Liver (tissue), 3 donors: Measurements from ENCODE around the gene DNAAF1.

Experiments
- HNF4G ChIP-seq: IDR thresholded peaks from 2 replicates; pipeline ENCODE4 v1.6.1; 2016; ENCODE audit warnings: antibody characterized with exemption
- JUND ChIP-seq, 2 donors: IDR thresholded peaks; 2 replicates each; pipeline ENCODE4 v1.6.1; 2016; ENCODE audit warnings: antibody characterized with exemption in 2 of 2
- TF ChIP-seq, protein P1 (sequence below): IDR thresholded peaks from 2 replicates; pipeline ENCODE4 v1.6.1; 2016; ENCODE audit warnings: antibody characterized with exemption, mild to moderate bottlenecking
- TF ChIP-seq, protein P2 (sequence below): fragments of 150-350 bp; IDR thresholded peaks from 2 replicates; pipeline ENCODE4 v1.5.1; 2017; ENCODE audit warnings: improper control_type of control experiment, low read depth, low read length; ENCODE audit not compliant: missing input control
- TF ChIP-seq, protein P3 (sequence below): IDR thresholded peaks from 2 replicates; pipeline ENCODE4 v1.6.1; 2016; ENCODE audit warnings: antibody characterized with exemption
- TF ChIP-seq, protein P4 (sequence below): IDR thresholded peaks from 2 replicates; pipeline ENCODE4 v1.6.1; 2016; ENCODE audit warnings: antibody characterized with exemption
- donor health status: healthy.
- donor health status: healthy.

- TF ChIP-seq, protein P1, sequence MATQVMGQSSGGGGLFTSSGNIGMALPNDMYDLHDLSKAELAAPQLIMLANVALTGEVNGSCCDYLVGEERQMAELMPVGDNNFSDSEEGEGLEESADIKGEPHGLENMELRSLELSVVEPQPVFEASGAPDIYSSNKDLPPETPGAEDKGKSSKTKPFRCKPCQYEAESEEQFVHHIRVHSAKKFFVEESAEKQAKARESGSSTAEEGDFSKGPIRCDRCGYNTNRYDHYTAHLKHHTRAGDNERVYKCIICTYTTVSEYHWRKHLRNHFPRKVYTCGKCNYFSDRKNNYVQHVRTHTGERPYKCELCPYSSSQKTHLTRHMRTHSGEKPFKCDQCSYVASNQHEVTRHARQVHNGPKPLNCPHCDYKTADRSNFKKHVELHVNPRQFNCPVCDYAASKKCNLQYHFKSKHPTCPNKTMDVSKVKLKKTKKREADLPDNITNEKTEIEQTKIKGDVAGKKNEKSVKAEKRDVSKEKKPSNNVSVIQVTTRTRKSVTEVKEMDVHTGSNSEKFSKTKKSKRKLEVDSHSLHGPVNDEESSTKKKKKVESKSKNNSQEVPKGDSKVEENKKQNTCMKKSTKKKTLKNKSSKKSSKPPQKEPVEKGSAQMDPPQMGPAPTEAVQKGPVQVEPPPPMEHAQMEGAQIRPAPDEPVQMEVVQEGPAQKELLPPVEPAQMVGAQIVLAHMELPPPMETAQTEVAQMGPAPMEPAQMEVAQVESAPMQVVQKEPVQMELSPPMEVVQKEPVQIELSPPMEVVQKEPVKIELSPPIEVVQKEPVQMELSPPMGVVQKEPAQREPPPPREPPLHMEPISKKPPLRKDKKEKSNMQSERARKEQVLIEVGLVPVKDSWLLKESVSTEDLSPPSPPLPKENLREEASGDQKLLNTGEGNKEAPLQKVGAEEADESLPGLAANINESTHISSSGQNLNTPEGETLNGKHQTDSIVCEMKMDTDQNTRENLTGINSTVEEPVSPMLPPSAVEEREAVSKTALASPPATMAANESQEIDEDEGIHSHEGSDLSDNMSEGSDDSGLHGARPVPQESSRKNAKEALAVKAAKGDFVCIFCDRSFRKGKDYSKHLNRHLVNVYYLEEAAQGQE, result no peak
- TF ChIP-seq, protein P2, sequence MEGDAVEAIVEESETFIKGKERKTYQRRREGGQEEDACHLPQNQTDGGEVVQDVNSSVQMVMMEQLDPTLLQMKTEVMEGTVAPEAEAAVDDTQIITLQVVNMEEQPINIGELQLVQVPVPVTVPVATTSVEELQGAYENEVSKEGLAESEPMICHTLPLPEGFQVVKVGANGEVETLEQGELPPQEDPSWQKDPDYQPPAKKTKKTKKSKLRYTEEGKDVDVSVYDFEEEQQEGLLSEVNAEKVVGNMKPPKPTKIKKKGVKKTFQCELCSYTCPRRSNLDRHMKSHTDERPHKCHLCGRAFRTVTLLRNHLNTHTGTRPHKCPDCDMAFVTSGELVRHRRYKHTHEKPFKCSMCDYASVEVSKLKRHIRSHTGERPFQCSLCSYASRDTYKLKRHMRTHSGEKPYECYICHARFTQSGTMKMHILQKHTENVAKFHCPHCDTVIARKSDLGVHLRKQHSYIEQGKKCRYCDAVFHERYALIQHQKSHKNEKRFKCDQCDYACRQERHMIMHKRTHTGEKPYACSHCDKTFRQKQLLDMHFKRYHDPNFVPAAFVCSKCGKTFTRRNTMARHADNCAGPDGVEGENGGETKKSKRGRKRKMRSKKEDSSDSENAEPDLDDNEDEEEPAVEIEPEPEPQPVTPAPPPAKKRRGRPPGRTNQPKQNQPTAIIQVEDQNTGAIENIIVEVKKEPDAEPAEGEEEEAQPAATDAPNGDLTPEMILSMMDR, result no peak
- TF ChIP-seq, protein P3, sequence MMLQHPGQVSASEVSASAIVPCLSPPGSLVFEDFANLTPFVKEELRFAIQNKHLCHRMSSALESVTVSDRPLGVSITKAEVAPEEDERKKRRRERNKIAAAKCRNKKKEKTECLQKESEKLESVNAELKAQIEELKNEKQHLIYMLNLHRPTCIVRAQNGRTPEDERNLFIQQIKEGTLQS, result no peak
- TF ChIP-seq, protein P4, sequence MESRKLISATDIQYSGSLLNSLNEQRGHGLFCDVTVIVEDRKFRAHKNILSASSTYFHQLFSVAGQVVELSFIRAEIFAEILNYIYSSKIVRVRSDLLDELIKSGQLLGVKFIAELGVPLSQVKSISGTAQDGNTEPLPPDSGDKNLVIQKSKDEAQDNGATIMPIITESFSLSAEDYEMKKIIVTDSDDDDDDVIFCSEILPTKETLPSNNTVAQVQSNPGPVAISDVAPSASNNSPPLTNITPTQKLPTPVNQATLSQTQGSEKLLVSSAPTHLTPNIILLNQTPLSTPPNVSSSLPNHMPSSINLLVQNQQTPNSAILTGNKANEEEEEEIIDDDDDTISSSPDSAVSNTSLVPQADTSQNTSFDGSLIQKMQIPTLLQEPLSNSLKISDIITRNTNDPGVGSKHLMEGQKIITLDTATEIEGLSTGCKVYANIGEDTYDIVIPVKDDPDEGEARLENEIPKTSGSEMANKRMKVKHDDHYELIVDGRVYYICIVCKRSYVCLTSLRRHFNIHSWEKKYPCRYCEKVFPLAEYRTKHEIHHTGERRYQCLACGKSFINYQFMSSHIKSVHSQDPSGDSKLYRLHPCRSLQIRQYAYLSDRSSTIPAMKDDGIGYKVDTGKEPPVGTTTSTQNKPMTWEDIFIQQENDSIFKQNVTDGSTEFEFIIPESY, result no peak
- TF ChIP-seq JUND (IDR thresholded peaks at IDR 0.05), result no peak
- no peak for TF ChIP-seq HNF4G
Measured at GRCh38 chr16:84143081-84143480, 2.0 kb upstream of the DNAAF1 start.
